Nephron progenitor cell (in vitro differentiated cells): ENCODE measurements around the gene NRDE2.

ENCODE experiments used
- DNase-seq: peaks from one replicate; pipeline ENCODE4 v3.0.0; 2021
- H3K27ac Mint-ChIP-seq: 2 replicates; pipeline ENCODE4 v1.8.0; 2021; ENCODE audit warnings: mild to moderate bottlenecking, moderate library complexity, mixed read lengths
- H3K27me3 Mint-ChIP-seq: 2 replicates; pipeline ENCODE4 v1.8.0; 2021; ENCODE audit warnings: mild to moderate bottlenecking, low read depth, mixed read lengths; ENCODE audit not compliant: poor library complexity
- H3K36me3 Mint-ChIP-seq: 2 replicates; pipeline ENCODE4 v1.8.0; 2021; ENCODE audit warnings: low read depth, mixed read lengths
- H3K4me1 Mint-ChIP-seq: 2 replicates; pipeline ENCODE4 v1.8.0; 2021; ENCODE audit warnings: mixed read lengths
- H3K4me3 Mint-ChIP-seq: 2 replicates; pipeline ENCODE4 v1.8.0; 2021; ENCODE audit warnings: mild to moderate bottlenecking, moderate library complexity, mixed read lengths
- H3K9me3 Mint-ChIP-seq: 2 replicates; pipeline ENCODE4 v1.8.0; 2021; ENCODE audit warnings: mild to moderate bottlenecking, moderate library complexity, mixed read lengths
- TF ChIP-seq, protein P1 (sequence below): fragments of 200-600 bp; sonication (generic); IDR thresholded peaks from 2 replicates; pipeline ENCODE4 v1.5.0; 2021; ENCODE audit warnings: antibody characterized with exemption

Gene NRDE2

GRCh38 chr14:90336401-90336800, 4.7 kb upstream of the NRDE2 start:
- no peaks in the 10 kb centered on the region for H3K36me3 Mint-ChIP-seq
- H3K27ac Mint-ChIP-seq, result no peak overlapping the region
- H3K4me1 Mint-ChIP-seq, result peaks cover 6% of the 10 kb centered on the region
- no peaks in the 10 kb centered on the region for H3K9me3 Mint-ChIP-seq
- H3K27me3 Mint-ChIP-seq, result peaks cover 62% of the 10 kb centered on the region
- H3K4me3 Mint-ChIP-seq, result no peak overlapping the region
- DNase-seq, result no peak
- TF ChIP-seq, protein P1, sequence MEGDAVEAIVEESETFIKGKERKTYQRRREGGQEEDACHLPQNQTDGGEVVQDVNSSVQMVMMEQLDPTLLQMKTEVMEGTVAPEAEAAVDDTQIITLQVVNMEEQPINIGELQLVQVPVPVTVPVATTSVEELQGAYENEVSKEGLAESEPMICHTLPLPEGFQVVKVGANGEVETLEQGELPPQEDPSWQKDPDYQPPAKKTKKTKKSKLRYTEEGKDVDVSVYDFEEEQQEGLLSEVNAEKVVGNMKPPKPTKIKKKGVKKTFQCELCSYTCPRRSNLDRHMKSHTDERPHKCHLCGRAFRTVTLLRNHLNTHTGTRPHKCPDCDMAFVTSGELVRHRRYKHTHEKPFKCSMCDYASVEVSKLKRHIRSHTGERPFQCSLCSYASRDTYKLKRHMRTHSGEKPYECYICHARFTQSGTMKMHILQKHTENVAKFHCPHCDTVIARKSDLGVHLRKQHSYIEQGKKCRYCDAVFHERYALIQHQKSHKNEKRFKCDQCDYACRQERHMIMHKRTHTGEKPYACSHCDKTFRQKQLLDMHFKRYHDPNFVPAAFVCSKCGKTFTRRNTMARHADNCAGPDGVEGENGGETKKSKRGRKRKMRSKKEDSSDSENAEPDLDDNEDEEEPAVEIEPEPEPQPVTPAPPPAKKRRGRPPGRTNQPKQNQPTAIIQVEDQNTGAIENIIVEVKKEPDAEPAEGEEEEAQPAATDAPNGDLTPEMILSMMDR, result no peak

- peaks cover 10% of the 10 kb centered on the region for H3K36me3 Mint-ChIP-seq
- H3K27ac Mint-ChIP-seq, result no peak overlapping the region
- DNase-seq, result no peak
- peak overlapping the region; percentile 87 for H3K4me3 Mint-ChIP-seq
- TF ChIP-seq, protein P1, result no peak
- peaks cover 17% of the 10 kb centered on the region for H3K4me1 Mint-ChIP-seq
- H3K27me3 Mint-ChIP-seq, result peaks cover 41% of the 10 kb centered on the region
- H3K9me3 Mint-ChIP-seq, result no peaks in the 10 kb centered on the region
Observed at GRCh38 chr14:90332271-90332584, 487 bp upstream of the NRDE2 start.

DNA sequence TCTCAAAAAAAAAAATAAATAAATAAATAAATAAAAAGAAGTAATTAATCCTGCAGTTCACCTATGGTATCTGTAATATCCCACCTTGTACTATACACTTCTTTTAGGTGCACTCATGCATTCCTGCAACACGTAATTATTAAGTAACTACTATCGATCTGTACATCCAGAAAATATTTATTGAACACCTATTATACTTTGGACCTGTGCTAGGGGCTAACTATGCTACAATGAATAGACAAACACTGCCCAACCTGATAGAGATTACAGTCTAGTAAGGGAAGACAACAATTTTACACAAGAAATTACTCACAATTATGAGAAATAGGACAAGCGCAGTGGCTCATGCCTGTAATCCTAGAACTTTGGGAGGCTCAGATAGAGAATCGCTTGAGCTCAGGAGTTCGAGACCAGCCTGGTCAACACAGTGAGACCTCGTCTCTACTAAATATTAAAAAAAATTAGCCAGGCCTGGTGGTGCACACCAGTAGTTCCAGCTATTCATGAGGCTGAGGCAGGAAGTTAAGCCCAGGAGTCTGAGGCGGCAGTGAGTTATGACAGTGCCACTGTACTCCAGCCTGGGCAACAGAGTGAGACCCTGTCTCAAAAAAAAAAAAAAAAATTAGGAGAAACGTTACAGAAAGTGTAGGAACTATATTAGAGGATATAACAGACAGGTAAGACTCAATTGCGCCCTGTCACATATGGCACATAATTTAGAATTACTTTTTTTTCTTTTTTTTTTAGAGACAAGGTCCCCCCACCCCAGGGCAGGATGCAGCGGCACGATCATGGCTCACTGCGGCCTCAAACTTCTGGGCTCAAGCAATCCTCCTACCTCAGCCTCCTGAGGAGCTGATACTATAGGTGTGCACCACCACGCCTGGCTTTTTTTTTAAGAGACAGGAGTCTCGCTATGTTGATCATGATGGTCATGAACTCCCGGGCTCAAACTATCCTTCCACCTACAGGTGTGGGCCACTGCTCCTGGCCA, 1.2 kb downstream of the NRDE2 start:
- Mint-ChIP-seq H3K4me1 (peaks cover 17% of the 10 kb centered on the region), H3K4me3 (peak overlapping the region; percentile 87), H3K36me3 (peaks cover 16% of the 10 kb centered on the region), H3K9me3 (no peaks in the 10 kb centered on the region), H3K27ac (peak overlapping the region; percentile 76), H3K27me3 (peaks cover 23% of the 10 kb centered on the region)
- TF ChIP-seq, protein P1, result no peak
- DNase-seq, result no peak

DNA sequence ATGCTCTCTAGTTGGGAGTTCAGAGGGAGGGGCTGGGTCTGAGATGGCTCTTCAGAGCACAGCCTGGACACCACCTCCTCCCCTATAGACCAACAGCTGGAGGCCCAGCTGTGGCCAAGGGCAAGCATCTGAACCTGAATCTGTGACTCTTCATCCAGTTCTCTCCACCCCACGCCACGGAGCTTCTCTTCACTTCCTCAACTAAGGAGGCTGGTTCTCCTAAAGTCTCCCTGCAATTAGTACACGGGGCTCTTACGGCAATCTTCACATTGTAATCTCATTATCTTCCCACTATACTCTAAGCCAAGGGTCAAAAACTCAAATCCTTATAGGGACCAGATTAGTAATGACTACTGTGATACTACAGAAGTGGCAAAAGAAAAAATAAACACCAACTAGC, 9.8 kb downstream of the NRDE2 start:
- Mint-ChIP-seq H3K27ac (no peak overlapping the region), H3K4me3 (no peak overlapping the region), H3K4me1 (no peaks in the 10 kb centered on the region), H3K27me3 (no peaks in the 10 kb centered on the region), H3K9me3 (no peaks in the 10 kb centered on the region), H3K36me3 (peaks cover 62% of the 10 kb centered on the region)
- DNase-seq, result no peak
- TF ChIP-seq, protein P1, result no peak

DNA sequence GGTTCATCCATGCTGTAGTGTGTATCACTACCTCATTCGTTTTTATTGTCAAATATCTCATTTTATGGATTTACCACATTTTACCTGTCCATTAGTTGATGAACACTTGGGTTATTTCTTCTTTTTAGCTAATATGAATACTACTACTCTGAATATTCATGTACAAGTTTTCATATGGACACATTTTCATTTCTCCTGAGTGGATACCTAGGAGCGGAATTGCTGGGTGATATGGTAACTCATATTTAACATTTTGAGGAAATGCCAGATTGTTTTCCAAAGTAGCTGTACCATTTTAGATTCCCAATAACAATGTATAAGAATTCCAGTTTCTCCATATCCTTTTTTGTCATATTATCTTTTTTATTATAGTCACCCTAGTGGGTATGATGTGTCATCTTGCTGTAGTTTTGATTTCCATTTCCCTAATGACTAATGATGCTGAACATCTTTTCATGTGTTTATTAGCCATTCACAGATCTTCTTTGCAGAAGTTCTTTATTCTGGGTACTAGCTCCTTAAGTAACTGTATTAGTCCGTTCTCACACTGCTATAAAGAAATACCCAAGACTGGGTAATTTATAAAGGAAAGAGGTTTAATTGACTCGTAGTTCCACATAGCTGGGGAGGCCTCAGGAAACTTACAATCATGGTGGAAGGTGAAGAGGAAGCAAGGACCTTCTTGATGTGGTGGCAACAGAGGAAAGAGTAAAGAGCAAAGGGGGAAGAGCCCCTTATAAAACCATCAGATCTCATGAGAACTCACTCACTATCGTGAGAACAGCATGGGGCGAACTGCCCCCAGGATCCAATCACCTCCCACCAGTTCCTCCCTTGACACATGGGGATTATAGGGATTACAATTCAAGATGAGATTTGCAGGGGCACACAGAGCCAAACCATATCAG, 11.9 kb downstream of the NRDE2 start:
- DNase-seq, result no peak
- TF ChIP-seq, protein P1, result no peak
- H3K27me3 Mint-ChIP-seq, result no peaks in the 10 kb centered on the region
- H3K27ac Mint-ChIP-seq, result no peak overlapping the region
- H3K36me3 Mint-ChIP-seq, result peaks cover 60% of the 10 kb centered on the region
- H3K9me3 Mint-ChIP-seq, result no peaks in the 10 kb centered on the region
- H3K4me1 Mint-ChIP-seq, result no peaks in the 10 kb centered on the region
- H3K4me3 Mint-ChIP-seq, result no peak overlapping the region
